Brain microvascular endothelial cell (primary cell): ENCODE data around the gene RBMS1.

Source experiments
- DNase-seq: peaks from one replicate; pipeline ENCODE4 v3.0.0-alpha.2; 2020
- H3K27ac ChIP-seq: fragments of 250-450 bp; sonication (Bioruptor Pico); 2 replicates; pipeline ENCODE4 v1.5.1; 2020; ENCODE audit warnings: mild to moderate bottlenecking, moderate library complexity
- H3K27me3 ChIP-seq: fragments of 250-450 bp; sonication (Bioruptor Pico); replicated peaks from 2 replicates; pipeline ENCODE4 v1.5.1; 2020; ENCODE audit warnings: mild to moderate bottlenecking
- H3K36me3 ChIP-seq: fragments of 250-450 bp; sonication (Bioruptor Pico); replicated peaks from 2 replicates; pipeline ENCODE4 v1.5.1; 2020; ENCODE audit warnings: mild to moderate bottlenecking
- H3K4me3 ChIP-seq: 2 replicates; pipeline ENCODE4 v1.5.1; 2011; ENCODE audit warnings: low read depth, mild to moderate bottlenecking, control low read depth, low read length, moderate library complexity
- in situ Hi-C: cut with HindIII; loops from 2 replicates; pipeline ENCODE4 v1.10.0; 2017; ENCODE audit warnings: low sequenced_read_pairs, low pct_ligation_motif_present
- TF ChIP-seq, protein P1 (sequence below): IDR thresholded peaks from 2 replicates; pipeline ENCODE4 v1.5.1; 2011; ENCODE audit warnings: low read depth, mild to moderate bottlenecking, moderate library complexity, low read length, control low read depth, inconsistent platforms; ENCODE audit errors: missing control alignments

The RBMS1 gene

DNA sequence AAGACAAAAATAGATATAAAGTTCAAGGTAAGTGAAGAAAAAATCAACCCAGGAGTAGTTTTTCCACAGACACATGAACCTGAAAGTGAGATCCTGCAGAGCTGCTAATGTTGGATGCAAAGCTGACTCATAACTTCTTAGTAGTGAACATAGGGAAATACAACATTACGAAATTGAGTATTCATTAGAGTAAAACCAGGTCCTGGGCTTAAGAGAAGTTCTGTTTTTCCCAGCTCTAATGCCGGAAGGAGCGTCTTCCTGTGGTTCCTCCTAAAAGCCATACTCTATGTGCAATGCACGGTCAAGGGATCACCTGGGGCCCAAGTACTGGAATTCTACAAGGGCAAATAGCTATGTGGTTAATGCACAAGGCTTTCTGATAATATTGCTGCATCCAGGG is 141.7 kb downstream of the RBMS1 start:
- no peak overlapping the region for H3K4me3 ChIP-seq
- H3K36me3 ChIP-seq = peaks cover 11% of the 10 kb centered on the region
- H3K27ac ChIP-seq = peak overlapping the region; percentile 57
- TF ChIP-seq, protein P1, sequence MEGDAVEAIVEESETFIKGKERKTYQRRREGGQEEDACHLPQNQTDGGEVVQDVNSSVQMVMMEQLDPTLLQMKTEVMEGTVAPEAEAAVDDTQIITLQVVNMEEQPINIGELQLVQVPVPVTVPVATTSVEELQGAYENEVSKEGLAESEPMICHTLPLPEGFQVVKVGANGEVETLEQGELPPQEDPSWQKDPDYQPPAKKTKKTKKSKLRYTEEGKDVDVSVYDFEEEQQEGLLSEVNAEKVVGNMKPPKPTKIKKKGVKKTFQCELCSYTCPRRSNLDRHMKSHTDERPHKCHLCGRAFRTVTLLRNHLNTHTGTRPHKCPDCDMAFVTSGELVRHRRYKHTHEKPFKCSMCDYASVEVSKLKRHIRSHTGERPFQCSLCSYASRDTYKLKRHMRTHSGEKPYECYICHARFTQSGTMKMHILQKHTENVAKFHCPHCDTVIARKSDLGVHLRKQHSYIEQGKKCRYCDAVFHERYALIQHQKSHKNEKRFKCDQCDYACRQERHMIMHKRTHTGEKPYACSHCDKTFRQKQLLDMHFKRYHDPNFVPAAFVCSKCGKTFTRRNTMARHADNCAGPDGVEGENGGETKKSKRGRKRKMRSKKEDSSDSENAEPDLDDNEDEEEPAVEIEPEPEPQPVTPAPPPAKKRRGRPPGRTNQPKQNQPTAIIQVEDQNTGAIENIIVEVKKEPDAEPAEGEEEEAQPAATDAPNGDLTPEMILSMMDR = no peak
- no peaks in the 10 kb centered on the region for H3K27me3 ChIP-seq
- DNase-seq = peak; percentile 50
- in situ Hi-C loops = no loop called here

DNA sequence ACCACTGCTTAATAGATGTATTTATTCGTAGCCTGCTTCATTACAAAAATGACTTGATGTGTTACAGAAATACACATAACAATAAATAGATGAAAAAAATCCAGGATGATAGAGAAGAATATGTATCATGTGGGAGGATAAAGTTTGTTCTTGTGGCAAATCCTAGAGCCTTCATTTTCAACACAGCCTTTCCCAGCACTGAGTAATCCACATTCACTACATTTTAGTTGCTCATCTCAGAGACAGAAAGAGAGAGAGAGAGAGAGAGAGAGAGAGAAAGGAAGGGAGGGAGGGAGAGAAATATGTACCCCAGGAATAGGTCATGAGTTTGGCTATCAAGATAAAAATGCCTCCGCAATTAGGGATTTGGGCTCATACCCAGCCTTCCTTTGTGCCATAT is 144.3 kb downstream of the RBMS1 start:
- TF ChIP-seq, protein P1 = no peak
- Histone ChIP-seq H3K27ac (no peak overlapping the region), H3K4me3 (no peak overlapping the region)

DNA sequence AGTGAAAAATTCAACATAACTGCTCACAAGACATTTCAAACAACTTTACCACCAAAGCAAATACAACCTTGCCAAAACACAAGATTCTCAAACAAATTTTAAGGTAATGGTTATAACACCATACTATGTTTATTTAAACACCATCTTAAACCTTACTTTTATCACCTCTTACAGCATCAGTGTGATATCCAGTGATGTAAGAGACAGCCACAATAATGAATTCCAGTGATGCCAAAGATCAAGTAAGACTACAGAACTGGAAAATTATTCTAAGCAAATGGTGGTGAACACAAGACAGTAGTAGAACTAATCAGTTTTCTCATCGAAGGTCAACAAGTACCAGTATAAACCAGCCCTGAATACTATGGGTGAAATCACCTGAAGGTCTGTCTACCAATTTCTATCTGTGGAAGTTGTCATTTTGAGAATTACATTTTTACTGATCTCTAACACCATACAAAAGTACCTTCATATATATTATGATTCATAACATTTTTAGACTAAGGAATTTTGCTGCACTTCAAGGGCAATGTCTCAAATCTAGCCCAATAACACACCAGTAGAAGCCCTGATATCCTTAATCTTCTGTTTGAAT is 146.2 kb downstream of the RBMS1 start:
- Histone ChIP-seq H3K36me3 (peaks cover 7% of the 10 kb centered on the region), H3K27ac (peak overlapping the region; percentile 15), H3K27me3 (no peaks in the 10 kb centered on the region), H3K4me3 (no peak overlapping the region)
- in situ Hi-C loops = no loop called here
- peak; percentile 24 for DNase-seq
- TF ChIP-seq, protein P1 = no peak

More for the DNA sequence above, 144.3 kb downstream of the RBMS1 start:
- H3K36me3 ChIP-seq = peaks cover 7% of the 10 kb centered on the region
- in situ Hi-C loops = no loop called here
- no peak for DNase-seq
- H3K27me3 ChIP-seq = no peaks in the 10 kb centered on the region

DNA sequence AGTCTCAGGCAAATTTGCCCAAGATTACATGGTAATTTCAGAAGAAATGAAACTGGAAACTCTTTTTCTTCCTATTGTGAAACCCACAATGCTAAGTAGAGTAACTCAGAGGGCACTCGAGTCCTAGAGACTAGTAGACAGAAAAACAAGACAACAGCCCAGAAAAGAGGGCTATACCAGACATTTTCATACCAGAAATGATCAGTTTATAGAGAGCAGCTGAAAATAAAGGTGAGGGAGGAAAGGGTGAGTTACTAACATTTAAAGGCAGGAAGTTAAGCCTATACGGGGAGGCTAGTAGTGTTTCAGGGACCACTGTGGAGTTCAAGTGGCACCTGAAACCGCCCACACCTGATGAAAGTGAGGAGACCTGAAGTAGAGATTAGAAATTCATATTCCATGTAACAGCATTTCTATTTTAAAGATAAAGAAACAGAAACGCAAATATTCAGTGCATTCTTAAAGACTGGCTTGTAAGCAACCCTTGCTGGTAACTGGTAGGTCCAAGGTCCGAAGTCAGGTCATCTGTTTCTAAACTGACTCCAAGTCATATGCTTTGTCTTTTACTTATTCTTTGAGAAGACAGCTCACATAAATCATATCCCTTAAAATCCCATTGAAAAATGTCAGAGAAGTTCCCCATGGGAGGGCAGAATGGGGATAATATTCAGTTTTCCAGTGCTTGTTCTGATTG is 148.4 kb downstream of the RBMS1 start:
- no peak for DNase-seq
- no peak overlapping the region for H3K4me3 ChIP-seq
- H3K36me3 ChIP-seq = peaks cover 5% of the 10 kb centered on the region
- in situ Hi-C loops = no loop called here
- TF ChIP-seq, protein P1 = no peak
- no peak overlapping the region for H3K27ac ChIP-seq
- no peaks in the 10 kb centered on the region for H3K27me3 ChIP-seq

DNA sequence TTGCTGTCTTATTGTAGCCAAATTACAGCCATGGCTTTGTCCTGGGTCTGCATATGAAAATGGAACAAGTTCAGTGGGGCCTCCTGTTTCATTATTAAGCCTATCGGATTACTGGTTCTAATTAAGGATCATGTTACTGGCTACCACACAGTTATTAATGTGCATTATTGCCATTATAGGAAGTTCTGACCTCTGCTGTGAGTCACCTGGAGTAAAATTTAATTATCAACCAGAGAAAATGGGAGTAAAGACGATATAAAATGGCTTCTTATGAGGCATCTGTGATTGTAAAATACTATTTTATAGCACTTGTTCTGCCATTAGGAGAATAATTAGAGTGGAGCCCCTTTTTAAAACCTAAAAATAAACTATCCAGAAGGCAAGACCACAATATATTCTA is 150.2 kb downstream of the RBMS1 start:
- no peak overlapping the region for H3K4me3 ChIP-seq
- TF ChIP-seq, protein P1 = no peak
- H3K27me3 ChIP-seq = no peaks in the 10 kb centered on the region
- H3K27ac ChIP-seq = no peak overlapping the region
- H3K36me3 ChIP-seq = no peaks in the 10 kb centered on the region
- no peak for DNase-seq
- in situ Hi-C loops = no loop called here
